Muscle layer of colon (tissue), 2 donors: Measurements from ENCODE around the gene MRPL44.

Source experiments
- H3K27ac ChIP-seq: one replicate; pipeline ENCODE4 v1.7.0; 2013; ENCODE audit warnings: low read depth, mild to moderate bottlenecking, low read length, moderate library complexity
- H3K27me3 ChIP-seq, 2 donors: one replicate each; pipeline ENCODE4 v1.7.0; 2013; ENCODE audit warnings: low read length in 2 of 2, mild to moderate bottlenecking in 2 of 2; ENCODE audit not compliant: insufficient read depth in 2 of 2, control insufficient read depth in 1 of 2
- H3K36me3 ChIP-seq: one replicate; pipeline ENCODE4 v1.7.0; 2013; ENCODE audit warnings: mild to moderate bottlenecking, low read length; ENCODE audit not compliant: insufficient read depth
- H3K4me1 ChIP-seq: one replicate; pipeline ENCODE4 v1.7.0; 2013; ENCODE audit warnings: mild to moderate bottlenecking, low read length; ENCODE audit not compliant: insufficient read depth
- H3K4me3 ChIP-seq, 2 donors: one replicate each; pipeline ENCODE4 v1.7.0; 2013; ENCODE audit warnings: low read length in 2 of 2, low read depth in 1 of 2, mild to moderate bottlenecking in 1 of 2, moderate library complexity in 1 of 2
- H3K9ac ChIP-seq: one replicate; pipeline ENCODE4 v1.7.0; 2013; ENCODE audit warnings: low read length
- H3K9me3 ChIP-seq: one replicate; pipeline ENCODE4 v1.7.0; 2013; ENCODE audit warnings: mild to moderate bottlenecking, low read length
- donor health status: abdominal sarcoma.
- donor health status: Adenocarcinoma of cecum.

Gene MRPL44

GRCh38 chr2:223957092-223957851, at the start of gene MRPL44:
TSS of gene MRPL44 (plus strand) at chr2:223957463. CDS start at chr2:223957473, 10 bp downstream.
- Histone ChIP-seq H3K4me1 (peaks cover 49% of the 10 kb centered on the region), H3K4me3 (peak within 1 kb of the TSS; percentile 69 to 92), H3K36me3 (peaks cover 10% of the 10 kb centered on the region), H3K9ac (peak within 1 kb of the TSS; percentile 89), H3K9me3 (no peaks in the 10 kb centered on the region), H3K27me3 (no peaks in the 10 kb centered on the region), H3K27ac (peak within 1 kb of the TSS; percentile 81)

- Histone ChIP-seq H3K9me3 (no peaks in the 10 kb centered on the region), H3K27ac (no peak overlapping the region), H3K4me3 (no peak overlapping the region), H3K27me3 (no peaks in the 10 kb centered on the region), H3K9ac (no peak overlapping the region), H3K36me3 (no peaks in the 10 kb centered on the region), H3K4me1 (peaks cover 6% of the 10 kb centered on the region)
Measured at GRCh38 chr2:223908304-223908998, 48.8 kb upstream of the MRPL44 start.

- Histone ChIP-seq H3K9ac (no peak overlapping the region), H3K4me1 (peaks cover 6% of the 10 kb centered on the region), H3K27ac (no peak overlapping the region), H3K27me3 (no peaks in the 10 kb centered on the region), H3K9me3 (no peaks in the 10 kb centered on the region), H3K36me3 (no peaks in the 10 kb centered on the region), H3K4me3 (no peak overlapping the region)
Measured at GRCh38 chr2:223909001-223909741, 48.1 kb upstream of the MRPL44 start.

GRCh38 chr2:223914324-223914723, 42.9 kb upstream of the MRPL44 start:
- Histone ChIP-seq H3K27ac (no peak overlapping the region), H3K27me3 (no peaks in the 10 kb centered on the region), H3K9ac (no peak overlapping the region), H3K9me3 (no peaks in the 10 kb centered on the region), H3K36me3 (no peaks in the 10 kb centered on the region), H3K4me1 (peaks cover 14% of the 10 kb centered on the region), H3K4me3 (no peak overlapping the region)

GRCh38 chr2:223915071-223915470, 42.2 kb upstream of the MRPL44 start:
- Histone ChIP-seq H3K36me3 (no peaks in the 10 kb centered on the region), H3K9me3 (no peaks in the 10 kb centered on the region), H3K4me3 (no peak overlapping the region), H3K9ac (no peak overlapping the region), H3K27ac (no peak overlapping the region), H3K27me3 (no peaks in the 10 kb centered on the region), H3K4me1 (peaks cover 8% of the 10 kb centered on the region)

GRCh38 chr2:223916181-223916920, 40.9 kb upstream of the MRPL44 start:
- H3K9ac ChIP-seq: no peak overlapping the region
- H3K36me3 ChIP-seq: no peaks in the 10 kb centered on the region
- H3K4me1 ChIP-seq: peaks cover 8% of the 10 kb centered on the region
- H3K27ac ChIP-seq: no peak overlapping the region
- no peaks in the 10 kb centered on the region for H3K27me3 ChIP-seq
- H3K9me3 ChIP-seq: no peaks in the 10 kb centered on the region
- no peak overlapping the region for H3K4me3 ChIP-seq

GRCh38 chr2:223918671-223919134, 38.6 kb upstream of the MRPL44 start:
- peaks cover 3% of the 10 kb centered on the region for H3K36me3 ChIP-seq
- H3K9ac ChIP-seq: no peak overlapping the region
- H3K4me3 ChIP-seq: no peak overlapping the region
- no peaks in the 10 kb centered on the region for H3K9me3 ChIP-seq
- H3K4me1 ChIP-seq: peaks cover 8% of the 10 kb centered on the region
- H3K27me3 ChIP-seq: no peaks in the 10 kb centered on the region
- H3K27ac ChIP-seq: no peak overlapping the region

- Histone ChIP-seq H3K27ac (no peak overlapping the region), H3K9me3 (no peaks in the 10 kb centered on the region)
Measured at GRCh38 chr2:223920109-223920508, 37.2 kb upstream of the MRPL44 start.

GRCh38 chr2:223921204-223921603, 36.1 kb upstream of the MRPL44 start:
- Histone ChIP-seq H3K27me3 (no peaks in the 10 kb centered on the region), H3K27ac (no peak overlapping the region), H3K4me3 (no peak overlapping the region), H3K9ac (no peak overlapping the region), H3K9me3 (no peaks in the 10 kb centered on the region), H3K4me1 (peaks cover 4% of the 10 kb centered on the region), H3K36me3 (peaks cover 3% of the 10 kb centered on the region)

More at GRCh38 chr2:223920109-223920508, 37.2 kb upstream of the MRPL44 start:
- Histone ChIP-seq H3K4me1 (peaks cover 8% of the 10 kb centered on the region), H3K36me3 (peaks cover 3% of the 10 kb centered on the region), H3K9ac (no peak overlapping the region), H3K4me3 (no peak overlapping the region), H3K27me3 (no peaks in the 10 kb centered on the region)

GRCh38 chr2:223922308-223922707, 35.0 kb upstream of the MRPL44 start:
- H3K36me3 ChIP-seq: peaks cover 3% of the 10 kb centered on the region
- no peak overlapping the region for H3K4me3 ChIP-seq
- no peaks in the 10 kb centered on the region for H3K27me3 ChIP-seq
- H3K9me3 ChIP-seq: no peaks in the 10 kb centered on the region
- no peaks in the 10 kb centered on the region for H3K4me1 ChIP-seq
- no peak overlapping the region for H3K9ac ChIP-seq
- no peak overlapping the region for H3K27ac ChIP-seq

- Histone ChIP-seq H3K9me3 (no peaks in the 10 kb centered on the region), H3K27me3 (no peaks in the 10 kb centered on the region), H3K9ac (no peak overlapping the region), H3K27ac (no peak overlapping the region), H3K36me3 (peaks cover 3% of the 10 kb centered on the region), H3K4me3 (no peak overlapping the region), H3K4me1 (no peaks in the 10 kb centered on the region)
Measured at GRCh38 chr2:223923976-223924375, 33.3 kb upstream of the MRPL44 start.
